WTC11 (cell line): Measurements from ENCODE around the gene FAM216B. TPM values are rescaled to one million over a fixed set of nuclear protein-coding genes. Genes with fewer than 3 reads are reported as not detected.

Source experiments
- ATAC-seq: fragments of 200-7000 bp; cut with Tn5 transposase; 2 replicates; pipeline ENCODE4 v1.10.0; 2021; ENCODE audit warnings: mild to moderate bottlenecking, moderate library complexity
- CTCF ChIA-PET: fragments of 300-600 bp; sonication (Branson Sonifier 250); formaldehyde crosslinking; loops from one replicate; lab custom pipeline; 2021; ENCODE audit warnings: antibody characterized with exemption; lab: Charles Lee
- POLR2A ChIA-PET: fragments of 350-600 bp; sonication (Branson Sonifier 250); formaldehyde crosslinking; loops from one replicate; lab custom pipeline; 2021; ENCODE audit warnings: antibody characterized with exemption; lab: Charles Lee
- DNase-seq: peaks from one replicate; pipeline ENCODE4 v3.0.0; 2021; ENCODE audit warnings: low spot score
- H3K27ac Mint-ChIP-seq: 2 replicates; pipeline ENCODE4 v1.8.0; 2021; ENCODE audit warnings: mixed read lengths
- H3K27me3 Mint-ChIP-seq: 2 replicates; pipeline ENCODE4 v1.8.0; 2021; ENCODE audit warnings: low read depth, mild to moderate bottlenecking, moderate library complexity, mixed read lengths
- H3K36me3 Mint-ChIP-seq: 2 replicates; pipeline ENCODE4 v1.8.0; 2021; ENCODE audit warnings: mixed read lengths
- H3K4me1 Mint-ChIP-seq: 2 replicates; pipeline ENCODE4 v1.8.0; 2022; ENCODE audit warnings: mixed read lengths
- H3K4me3 Mint-ChIP-seq: 2 replicates; pipeline ENCODE4 v1.8.0; 2021; ENCODE audit warnings: mild to moderate bottlenecking, moderate library complexity, mixed read lengths
- H3K9me3 Mint-ChIP-seq: 2 replicates; pipeline ENCODE4 v1.8.0; 2021; ENCODE audit warnings: mixed read lengths
- AFF4 ChIP-seq: sonication (generic); formaldehyde crosslinking; IDR thresholded peaks from 2 replicates; pipeline ENCODE4 v1.8.1; 2023; ENCODE audit warnings: mild to moderate bottlenecking, missing genetic modification reagents, borderline replicate concordance
- CDX4 ChIP-seq: fragments of 250-450 bp; sonication (Bioruptor Pico); IDR thresholded peaks from 2 replicates; pipeline ENCODE4 v1.9.0; 2021; ENCODE audit warnings: moderate library complexity, mild to moderate bottlenecking, inconsistent platforms, borderline replicate concordance
- E2F5 ChIP-seq: sonication (generic); formaldehyde crosslinking; IDR thresholded peaks from 2 replicates; pipeline ENCODE4 v1.8.1; 2022; ENCODE audit warnings: mild to moderate bottlenecking, moderate library complexity, missing genetic modification reagents
- FOXJ3 ChIP-seq: sonication (generic); formaldehyde crosslinking; IDR thresholded peaks from 2 replicates; pipeline ENCODE4 v1.9.0; 2021; ENCODE audit warnings: missing genetic modification reagents, mild to moderate bottlenecking, borderline replicate concordance
- FOXK1 ChIP-seq: sonication (generic); formaldehyde crosslinking; IDR thresholded peaks from 2 replicates; pipeline ENCODE4 v1.8.0; 2022; ENCODE audit warnings: mild to moderate bottlenecking, moderate library complexity, missing genetic modification reagents
- FOXP1 ChIP-seq: sonication (generic); formaldehyde crosslinking; IDR thresholded peaks from 2 replicates; pipeline ENCODE4 v1.8.0; 2022; ENCODE audit warnings: missing genetic modification reagents, mild to moderate bottlenecking, moderate library complexity, borderline replicate concordance
- GTF2I ChIP-seq: fragments of 250-450 bp; sonication (Bioruptor Pico); conservative IDR thresholded peaks from 2 replicates; pipeline ENCODE4 v1.4.0; 2021; ENCODE audit warnings: mild to moderate bottlenecking
- JAZF1 ChIP-seq: fragments of 250-450 bp; sonication (Bioruptor Pico); IDR thresholded peaks from 2 replicates; pipeline ENCODE4 v1.9.0; 2021; ENCODE audit warnings: moderate library complexity, mild to moderate bottlenecking, inconsistent platforms
- JUN ChIP-seq: sonication (generic); formaldehyde crosslinking; IDR thresholded peaks from 2 replicates; pipeline ENCODE4 v1.8.0; 2023; ENCODE audit warnings: mild to moderate bottlenecking, missing genetic modification reagents
- NFATC4 ChIP-seq: fragments of 250-450 bp; sonication (Bioruptor Pico); IDR thresholded peaks from 2 replicates; pipeline ENCODE4 v1.9.0; 2021; ENCODE audit warnings: mild to moderate bottlenecking
- SMAD4 ChIP-seq: sonication (generic); formaldehyde crosslinking; IDR thresholded peaks from 2 replicates; pipeline ENCODE4 v1.8.0; 2022; ENCODE audit warnings: mild to moderate bottlenecking, missing genetic modification reagents
- TP53 ChIP-seq: sonication (generic); formaldehyde crosslinking; IDR thresholded peaks from 2 replicates; pipeline ENCODE4 v1.8.1; 2023; ENCODE audit warnings: mild to moderate bottlenecking, missing genetic modification reagents
- USF1 ChIP-seq: sonication (generic); formaldehyde crosslinking; IDR thresholded peaks from 2 replicates; pipeline ENCODE4 v1.8.0; 2022; ENCODE audit warnings: mild to moderate bottlenecking, missing genetic modification reagents
- USF2 ChIP-seq: sonication (generic); formaldehyde crosslinking; IDR thresholded peaks from 2 replicates; pipeline ENCODE4 v1.8.1; 2023; ENCODE audit warnings: mild to moderate bottlenecking, missing genetic modification reagents, moderate library complexity
- ZBTB43 ChIP-seq: sonication (generic); formaldehyde crosslinking; IDR thresholded peaks from 2 replicates; pipeline ENCODE4 v1.8.1; 2023; ENCODE audit warnings: mild to moderate bottlenecking, missing genetic modification reagents
- ZMAT4 ChIP-seq: fragments of 250-450 bp; sonication (Bioruptor Pico); IDR thresholded peaks from 2 replicates; pipeline ENCODE4 v1.9.0; 2021; ENCODE audit warnings: mild to moderate bottlenecking
- ZNF219 ChIP-seq: sonication (generic); formaldehyde crosslinking; IDR thresholded peaks from 2 replicates; pipeline ENCODE4 v1.8.0; 2023; ENCODE audit warnings: missing genetic modification reagents, mild to moderate bottlenecking, borderline replicate concordance
- ZNF512 ChIP-seq: sonication (generic); formaldehyde crosslinking; IDR thresholded peaks from 2 replicates; pipeline ENCODE4 v1.8.1; 2022; ENCODE audit warnings: missing genetic modification reagents, borderline replicate concordance
- ZNF671 ChIP-seq: fragments of 250-450 bp; sonication (Bioruptor Pico); IDR thresholded peaks from 2 replicates; pipeline ENCODE4 v1.8.0; 2021; ENCODE audit warnings: mild to moderate bottlenecking
- total RNA-seq: library from RNA; stranded (reverse); gene quantifications from 3 replicates; pipeline ENCODE4 v1.2.3, GENCODE V29; 2021

FAM216B gene
- total RNA-seq, 1 experiment from 2014 or later: not detected

- no peak for TF ChIP-seq JAZF1 (CRISPR knock-in tag)
- TF ChIP-seq FOXK1 (CRISPR knock-in tag): no peak
- no peak for TF ChIP-seq JUN (CRISPR knock-in tag)
- TF ChIP-seq, all 79 proteins: peak for 0
- no peaks in the 10 kb centered on the region for H3K36me3 Mint-ChIP-seq
- H3K27me3 Mint-ChIP-seq: no peaks in the 10 kb centered on the region
- ATAC-seq (no peak), DNase-seq (no peak)
- H3K9me3 Mint-ChIP-seq: no peaks in the 10 kb centered on the region
- POLR2A ChIA-PET: no interaction called here
- peaks cover 34% of the 10 kb centered on the region for H3K4me1 Mint-ChIP-seq
- no peak overlapping the region for H3K4me3 Mint-ChIP-seq
- H3K27ac Mint-ChIP-seq: no peak overlapping the region
- CTCF ChIA-PET: no interaction called here
These were observed 46.4 kb upstream of the FAM216B start for GRCh38 chr13:42735010-42735409.

- Mint-ChIP-seq H3K27ac (no peak overlapping the region), H3K27me3 (peaks cover 3% of the 10 kb centered on the region; the same call in 1 of the 2 replicates), H3K9me3 (no peaks in the 10 kb centered on the region), H3K36me3 (no peaks in the 10 kb centered on the region), H3K4me1 (no peaks in the 10 kb centered on the region), H3K4me3 (no peak overlapping the region)
- ATAC-seq (no peak), DNase-seq (no peak)
- TF ChIP-seq USF2 (CRISPR knock-in tag) (peak; percentile 63), TP53 (no peak), GTF2I (CRISPR knock-in tag) (no peak)
- ChIA-PET POLR2A (no interaction called here), CTCF (no interaction called here)
These were observed 40.6 kb upstream of the FAM216B start for GRCh38 chr13:42740753-42741152.

- no peaks in the 10 kb centered on the region for H3K9me3 Mint-ChIP-seq
- H3K27me3 Mint-ChIP-seq: peaks cover 3% of the 10 kb centered on the region; the same call in 1 of the 2 replicates
- no peaks in the 10 kb centered on the region for H3K36me3 Mint-ChIP-seq
- POLR2A ChIA-PET: no interaction called here
- DNase-seq (no peak), ATAC-seq (no peak)
- CTCF ChIA-PET: no interaction called here
- TF ChIP-seq CDX4: no peak
- no peak for TF ChIP-seq ZNF219 (CRISPR knock-in tag)
- no peak for TF ChIP-seq SMAD4 (CRISPR knock-in tag)
- no peak for TF ChIP-seq ZNF671
- TF ChIP-seq FOXJ3: no peak
- no peak for TF ChIP-seq AFF4
- no peak for TF ChIP-seq FOXP1 (CRISPR knock-in tag)
- no peak for TF ChIP-seq E2F5 (CRISPR knock-in tag)
- no peak for TF ChIP-seq ZMAT4
- TF ChIP-seq NFATC4: no peak
- no peak for TF ChIP-seq ZNF512
- no peak for TF ChIP-seq USF1 (CRISPR knock-in tag)
- no peak for TF ChIP-seq ZBTB43 (CRISPR knock-in tag)
- no peak overlapping the region for H3K27ac Mint-ChIP-seq
- H3K4me1 Mint-ChIP-seq: peaks cover under 1% of the 10 kb centered on the region
- H3K4me3 Mint-ChIP-seq: no peak overlapping the region
These were observed 39.5 kb upstream of the FAM216B start for GRCh38 chr13:42741914-42742313.
